Bronchial epithelial cell (primary cell): Measurements from ENCODE around the gene STOX2. TPM values are rescaled to one million over a fixed set of nuclear protein-coding genes. Genes with fewer than 3 reads are reported as not detected.
A peak's percentile ranks its signal among the peaks of the same experiment; 100 is the strongest.

Experiments used
- DNase-seq: peaks from one replicate; pipeline ENCODE4 v3.0.0-alpha.2; 2010; ENCODE audit warnings: low read depth
- FAIRE-seq: peaks from 2 replicates; lab custom pipeline; 2011; peaks lifted over from hg19 to GRCh38; lab: Jason Lieb, UNC
- H3K27me3 ChIP-seq: 2 replicates; pipeline ENCODE4 v1.5.1; 2011; ENCODE audit warnings: low read length; ENCODE audit not compliant: control insufficient read depth, insufficient read depth
- H3K36me3 ChIP-seq: 2 replicates; pipeline ENCODE4 v1.5.1; 2011; ENCODE audit warnings: low read length; ENCODE audit not compliant: control insufficient read depth, insufficient read depth
- H3K4me3 ChIP-seq: 2 replicates; pipeline ENCODE4 v1.5.1; 2011; ENCODE audit warnings: mild to moderate bottlenecking, low read depth, low read length, control low read depth
- total RNA-seq: library from RNA; depleted of rRNA; stranded (reverse); fragments of >200 nt; gene quantifications from 2 replicates; pipeline ENCODE4 v1.2.1, GENCODE V29; 2014
- TF ChIP-seq, protein P1 (sequence below): IDR thresholded peaks from 2 replicates; pipeline ENCODE4 v1.5.1; 2011; ENCODE audit warnings: mild to moderate bottlenecking, moderate library complexity, low read length, control low read depth, inconsistent platforms; ENCODE audit not compliant: insufficient read depth, severe bottlenecking

Gene STOX2
- total RNA-seq, 1 donor from 2014 or later, result 1.3 TPM

DNA sequence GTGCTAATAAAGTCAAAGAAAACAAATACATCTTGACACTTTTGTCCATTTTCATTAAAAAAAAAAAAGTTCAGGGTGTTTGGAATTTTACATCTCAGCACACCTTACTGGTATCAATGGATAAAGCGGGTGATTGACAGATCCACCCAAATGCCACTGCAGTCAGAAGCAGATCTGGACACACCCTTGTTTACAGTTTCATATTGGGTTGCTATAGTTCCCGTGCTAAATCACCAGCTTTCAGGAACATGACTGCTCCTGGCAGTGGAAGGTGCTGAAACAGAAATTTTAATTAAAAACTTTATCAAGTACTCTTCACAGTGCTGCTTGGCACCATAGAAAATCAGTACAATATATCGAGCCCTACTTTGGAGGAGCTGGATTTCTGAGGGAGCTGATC is 116.3 kb downstream of the STOX2 start:
- DNase-seq (peak; percentile 84), FAIRE-seq (no peak)
- Histone ChIP-seq H3K4me3 (no peak overlapping the region), H3K27me3 (no peaks in the 10 kb centered on the region), H3K36me3 (no peaks in the 10 kb centered on the region)
- TF ChIP-seq, protein P1, sequence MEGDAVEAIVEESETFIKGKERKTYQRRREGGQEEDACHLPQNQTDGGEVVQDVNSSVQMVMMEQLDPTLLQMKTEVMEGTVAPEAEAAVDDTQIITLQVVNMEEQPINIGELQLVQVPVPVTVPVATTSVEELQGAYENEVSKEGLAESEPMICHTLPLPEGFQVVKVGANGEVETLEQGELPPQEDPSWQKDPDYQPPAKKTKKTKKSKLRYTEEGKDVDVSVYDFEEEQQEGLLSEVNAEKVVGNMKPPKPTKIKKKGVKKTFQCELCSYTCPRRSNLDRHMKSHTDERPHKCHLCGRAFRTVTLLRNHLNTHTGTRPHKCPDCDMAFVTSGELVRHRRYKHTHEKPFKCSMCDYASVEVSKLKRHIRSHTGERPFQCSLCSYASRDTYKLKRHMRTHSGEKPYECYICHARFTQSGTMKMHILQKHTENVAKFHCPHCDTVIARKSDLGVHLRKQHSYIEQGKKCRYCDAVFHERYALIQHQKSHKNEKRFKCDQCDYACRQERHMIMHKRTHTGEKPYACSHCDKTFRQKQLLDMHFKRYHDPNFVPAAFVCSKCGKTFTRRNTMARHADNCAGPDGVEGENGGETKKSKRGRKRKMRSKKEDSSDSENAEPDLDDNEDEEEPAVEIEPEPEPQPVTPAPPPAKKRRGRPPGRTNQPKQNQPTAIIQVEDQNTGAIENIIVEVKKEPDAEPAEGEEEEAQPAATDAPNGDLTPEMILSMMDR, result no peak

DNA sequence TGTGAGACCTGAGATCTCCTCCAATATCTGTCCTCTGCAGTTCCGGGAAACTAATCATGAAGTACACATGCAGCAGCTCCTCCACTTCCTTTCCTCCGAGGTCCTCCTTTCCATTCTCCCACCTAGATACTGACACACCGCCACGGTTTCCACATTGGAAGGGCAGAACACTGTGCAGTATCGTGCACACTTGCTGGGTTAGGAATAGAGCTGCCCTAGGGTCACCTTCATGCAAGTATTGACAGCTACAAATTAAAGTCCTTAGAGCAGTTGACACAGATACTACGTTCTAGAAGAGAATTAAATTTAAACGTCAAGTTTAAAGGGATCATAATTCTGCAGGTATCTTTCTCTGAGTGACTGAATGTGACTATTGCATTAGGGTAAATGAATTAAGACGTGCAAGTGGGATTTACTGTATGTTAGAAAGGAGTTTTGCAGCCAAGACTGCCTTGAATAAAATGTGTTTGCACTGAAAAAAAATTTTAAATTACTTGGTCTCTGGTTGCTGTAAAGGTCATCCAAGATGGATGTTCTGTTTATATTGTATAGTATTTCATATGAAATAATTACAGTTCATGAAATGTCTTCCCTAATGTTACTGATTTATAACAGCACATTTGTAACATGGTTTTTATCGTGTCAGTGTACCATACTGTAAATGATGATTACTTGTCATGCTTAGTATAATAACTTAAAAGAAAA is 117.7 kb downstream of the STOX2 start:
- FAIRE-seq (no peak), DNase-seq (no peak)
- TF ChIP-seq, protein P1, result no peak
- H3K4me3 ChIP-seq, result no peak overlapping the region
- no peaks in the 10 kb centered on the region for H3K36me3 ChIP-seq
- no peaks in the 10 kb centered on the region for H3K27me3 ChIP-seq

DNA sequence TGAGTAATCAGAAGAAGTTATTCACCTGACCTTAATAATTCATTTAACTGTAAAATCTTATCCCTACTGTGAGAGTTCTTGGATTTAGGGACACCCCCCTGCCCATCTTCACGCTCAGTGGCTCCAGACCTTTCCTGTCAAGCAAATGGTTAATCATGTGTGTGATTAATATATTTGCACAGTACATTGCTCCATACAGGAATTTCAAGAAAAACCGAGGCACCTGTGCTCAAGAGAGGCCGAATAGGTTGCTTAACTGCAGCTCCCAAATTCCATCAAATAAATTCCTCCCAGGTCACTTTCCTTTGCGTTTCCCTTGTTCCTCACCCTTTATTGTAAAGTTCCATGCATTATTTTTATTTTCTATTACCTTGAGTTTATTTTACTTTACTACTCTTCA is 119.5 kb downstream of the STOX2 start:
- Histone ChIP-seq H3K4me3 (no peak overlapping the region), H3K36me3 (no peaks in the 10 kb centered on the region), H3K27me3 (no peaks in the 10 kb centered on the region)
- TF ChIP-seq, protein P1, result no peak
- no peak for FAIRE-seq
- DNase-seq, result peak; percentile 77

DNA sequence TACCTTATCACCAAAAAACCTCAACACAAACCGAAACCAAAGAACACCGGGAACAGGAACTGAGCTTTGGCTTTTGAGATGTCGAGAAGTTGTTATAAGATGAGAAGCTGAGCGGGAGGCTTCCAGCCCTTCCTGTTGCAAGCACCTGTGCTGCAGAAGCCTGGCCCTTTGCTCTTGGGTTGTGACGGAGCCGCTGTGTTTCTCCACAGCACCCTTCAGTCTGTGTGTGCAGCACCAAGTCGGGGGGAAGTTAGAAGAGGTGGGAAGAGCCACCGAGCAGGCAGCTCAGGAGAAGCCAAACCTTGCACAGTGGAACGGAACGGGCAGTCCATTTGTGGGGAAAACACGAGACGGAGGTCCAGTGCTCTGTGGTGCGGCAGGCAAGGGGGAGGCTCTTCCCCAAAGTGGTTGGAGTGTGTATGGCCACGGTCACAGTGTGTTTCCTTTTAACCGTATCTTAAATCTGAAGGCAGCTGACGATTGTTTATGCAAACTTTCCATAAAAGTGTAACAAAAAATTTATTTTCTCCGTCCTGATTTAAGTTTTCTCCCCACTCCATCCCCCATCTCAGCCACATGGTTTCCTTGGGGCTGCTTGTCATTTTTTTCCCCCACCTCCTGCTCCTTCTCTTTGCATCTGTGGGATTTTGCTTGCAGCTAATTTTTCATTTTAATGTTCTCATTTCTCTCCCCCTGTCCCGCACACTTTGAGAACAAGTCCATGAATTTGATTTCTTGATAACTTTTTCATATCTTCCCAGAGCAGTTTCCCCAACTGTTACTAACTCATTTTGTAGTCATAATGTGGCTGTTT is 123.7 kb downstream of the STOX2 start:
- DNase-seq, result no peak
- TF ChIP-seq, protein P1, result no peak
- no peak for FAIRE-seq
- no peaks in the 10 kb centered on the region for H3K27me3 ChIP-seq
- H3K4me3 ChIP-seq, result no peak overlapping the region
- H3K36me3 ChIP-seq, result no peaks in the 10 kb centered on the region

DNA sequence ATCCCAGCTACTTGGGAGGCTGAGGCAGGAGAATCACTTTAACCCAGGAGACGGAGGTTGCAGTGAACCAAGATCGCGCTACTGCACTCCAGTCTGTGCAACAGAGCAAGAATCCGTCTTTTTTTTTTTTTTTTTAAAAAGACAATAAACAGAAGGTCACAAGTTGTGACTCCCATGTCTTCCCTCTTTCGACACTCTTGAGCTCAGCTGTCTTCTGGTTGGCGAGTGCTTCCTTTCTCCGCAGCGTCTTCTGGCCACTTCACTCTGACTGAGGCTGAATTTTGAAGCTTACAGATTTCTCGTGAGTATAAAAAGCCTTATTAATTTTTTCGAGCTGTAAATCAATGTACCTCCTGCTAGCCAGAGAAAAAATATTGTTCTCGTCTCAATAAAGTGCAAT is 124.9 kb downstream of the STOX2 start:
- H3K4me3 ChIP-seq, result no peak overlapping the region
- H3K36me3 ChIP-seq, result no peaks in the 10 kb centered on the region
- TF ChIP-seq, protein P1, result no peak
- DNase-seq (no peak), FAIRE-seq (no peak)
- H3K27me3 ChIP-seq, result no peaks in the 10 kb centered on the region
